Measurements from ENCODE around the gene OLFML1.

DNA sequence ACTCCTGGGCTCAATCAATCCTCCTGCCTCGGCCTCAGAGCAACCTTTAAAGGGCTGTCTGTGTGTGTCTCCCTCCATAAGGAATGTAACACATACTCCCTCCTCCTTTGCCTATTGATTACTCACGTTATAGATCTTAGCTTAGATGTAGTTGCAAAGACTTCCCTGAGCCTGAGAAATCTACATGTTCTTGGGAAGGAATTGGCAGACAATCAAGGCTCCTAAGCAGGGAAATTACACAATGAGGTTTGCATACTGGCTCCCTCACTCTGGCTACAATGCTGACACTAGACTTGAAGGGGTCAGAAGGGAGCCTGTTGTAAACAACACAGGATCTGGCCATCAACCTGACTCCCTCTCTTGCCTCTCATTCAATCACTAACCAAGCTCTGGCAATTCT, 5.2 kb upstream of the OLFML1 start:
- TF ChIP-seq POLR2A (IDR thresholded peaks at IDR 0.05): no peak
- TF ChIP-seq, protein P1, sequence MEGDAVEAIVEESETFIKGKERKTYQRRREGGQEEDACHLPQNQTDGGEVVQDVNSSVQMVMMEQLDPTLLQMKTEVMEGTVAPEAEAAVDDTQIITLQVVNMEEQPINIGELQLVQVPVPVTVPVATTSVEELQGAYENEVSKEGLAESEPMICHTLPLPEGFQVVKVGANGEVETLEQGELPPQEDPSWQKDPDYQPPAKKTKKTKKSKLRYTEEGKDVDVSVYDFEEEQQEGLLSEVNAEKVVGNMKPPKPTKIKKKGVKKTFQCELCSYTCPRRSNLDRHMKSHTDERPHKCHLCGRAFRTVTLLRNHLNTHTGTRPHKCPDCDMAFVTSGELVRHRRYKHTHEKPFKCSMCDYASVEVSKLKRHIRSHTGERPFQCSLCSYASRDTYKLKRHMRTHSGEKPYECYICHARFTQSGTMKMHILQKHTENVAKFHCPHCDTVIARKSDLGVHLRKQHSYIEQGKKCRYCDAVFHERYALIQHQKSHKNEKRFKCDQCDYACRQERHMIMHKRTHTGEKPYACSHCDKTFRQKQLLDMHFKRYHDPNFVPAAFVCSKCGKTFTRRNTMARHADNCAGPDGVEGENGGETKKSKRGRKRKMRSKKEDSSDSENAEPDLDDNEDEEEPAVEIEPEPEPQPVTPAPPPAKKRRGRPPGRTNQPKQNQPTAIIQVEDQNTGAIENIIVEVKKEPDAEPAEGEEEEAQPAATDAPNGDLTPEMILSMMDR (IDR thresholded peaks at IDR 0.05): no peak

Data from right lobe of liver (tissue), 4 donors.